HTERT RPE-1 (cell line): ENCODE data around the gene CENPA.
"Not testable (repeated sequence)": the region's sequence is repeated elsewhere in the genome, so short reads cannot be mapped to it uniquely, and the experiment has no call there.

Experiments used
- in situ Hi-C: fragments of 300-500 bp; cut with MboI; formaldehyde crosslinking; loops from 4 replicates; pipeline ENCODE4 v1.14.3; 2020; ENCODE audit warnings: low sequenced_read_pairs

CENPA gene

GRCh38 chr2:26758790-26759321 is 27.0 kb upstream of the CENPA start:
- in situ Hi-C loops = no loop called here

GRCh38 chr2:26759845-26760244 is 26.0 kb upstream of the CENPA start:
- in situ Hi-C loops = no loop called here

GRCh38 chr2:26760991-26761390 is 24.9 kb upstream of the CENPA start:
- in situ Hi-C loops = not testable (repeated sequence)

- in situ Hi-C loops = no loop called here
Observed at GRCh38 chr2:26763019-26763418, 22.8 kb upstream of the CENPA start.

- in situ Hi-C loops = no loop called here
Observed at GRCh38 chr2:26764078-26764887, 21.6 kb upstream of the CENPA start, which contains the start of gene SLC35F6. TSS of gene SLC35F6 (plus strand) at chr2:26764284. CDS start at chr2:26764350, 66 bp downstream.

- in situ Hi-C loops = no loop called here
Observed at GRCh38 chr2:26764906-26765305, 20.9 kb upstream of the CENPA start.

GRCh38 chr2:26765475-26766200 is 20.2 kb upstream of the CENPA start:
- in situ Hi-C loops = no loop called here

GRCh38 chr2:26767129-26767528 is 18.7 kb upstream of the CENPA start:
- in situ Hi-C loops = no loop called here

- in situ Hi-C loops = no loop called here
Observed at GRCh38 chr2:26767894-26768487, 17.9 kb upstream of the CENPA start.

- in situ Hi-C loops = no loop called here
Observed at GRCh38 chr2:26768759-26769088, 17.1 kb upstream of the CENPA start.

GRCh38 chr2:26769089-26769761 is 16.6 kb upstream of the CENPA start:
- in situ Hi-C loops = no loop called here

GRCh38 chr2:26770986-26771586 is 14.8 kb upstream of the CENPA start:
- in situ Hi-C loops = no loop called here

GRCh38 chr2:26772064-26773001 is 13.5 kb upstream of the CENPA start:
- in situ Hi-C loops = no loop called here

GRCh38 chr2:26776195-26776800 is 9.6 kb upstream of the CENPA start:
- in situ Hi-C loops = no loop called here

- in situ Hi-C loops = no loop called here
Observed at GRCh38 chr2:26778098-26778497, 7.8 kb upstream of the CENPA start.

GRCh38 chr2:26778507-26778906 is 7.3 kb upstream of the CENPA start:
- in situ Hi-C loops = no loop called here

GRCh38 chr2:26780203-26780760 is 5.6 kb upstream of the CENPA start:
- in situ Hi-C loops = no loop called here

GRCh38 chr2:26782876-26783704 is 2.8 kb upstream of the CENPA start:
- in situ Hi-C loops = no loop called here
